Islet precursor cell (in vitro differentiated cells): ENCODE results near the gene CCDC63.

Experiments
- DNase-seq: peaks from one replicate; pipeline ENCODE4 v3.0.0-alpha.2; 2018

Gene CCDC63

DNA sequence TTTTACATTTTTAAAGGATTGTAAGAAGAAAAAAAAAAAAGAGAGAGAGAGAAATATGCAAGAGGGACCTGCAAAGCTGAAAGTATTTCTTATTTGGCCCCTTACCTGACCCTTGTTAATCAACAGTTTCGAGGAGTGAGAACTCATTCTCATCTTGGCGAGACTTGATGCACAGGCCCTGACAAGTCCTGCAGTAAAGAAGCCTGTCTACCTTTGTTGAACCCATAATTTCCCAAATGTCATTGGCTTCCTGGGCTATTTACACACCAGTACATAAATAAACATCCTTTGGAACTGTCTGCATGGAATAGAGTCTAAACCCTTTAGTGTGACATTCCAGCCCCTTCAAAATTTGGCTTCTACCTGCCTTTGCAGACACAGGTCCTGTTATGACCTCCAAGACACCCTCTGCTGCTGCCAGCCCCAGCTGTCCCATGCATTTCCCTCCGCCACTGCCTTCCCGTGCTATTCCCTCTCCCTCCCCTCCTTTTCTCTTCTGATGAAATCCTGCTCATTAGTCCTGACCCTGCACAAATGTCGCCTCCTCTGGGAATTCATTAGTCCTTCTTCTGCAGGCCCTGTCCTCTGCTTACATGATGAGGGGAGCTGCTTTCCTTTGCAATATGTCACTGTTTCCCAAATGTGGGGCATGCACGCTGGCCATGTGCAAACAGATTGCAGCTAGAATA is 38.5 kb downstream of the CCDC63 start:
- no peak for DNase-seq

DNA sequence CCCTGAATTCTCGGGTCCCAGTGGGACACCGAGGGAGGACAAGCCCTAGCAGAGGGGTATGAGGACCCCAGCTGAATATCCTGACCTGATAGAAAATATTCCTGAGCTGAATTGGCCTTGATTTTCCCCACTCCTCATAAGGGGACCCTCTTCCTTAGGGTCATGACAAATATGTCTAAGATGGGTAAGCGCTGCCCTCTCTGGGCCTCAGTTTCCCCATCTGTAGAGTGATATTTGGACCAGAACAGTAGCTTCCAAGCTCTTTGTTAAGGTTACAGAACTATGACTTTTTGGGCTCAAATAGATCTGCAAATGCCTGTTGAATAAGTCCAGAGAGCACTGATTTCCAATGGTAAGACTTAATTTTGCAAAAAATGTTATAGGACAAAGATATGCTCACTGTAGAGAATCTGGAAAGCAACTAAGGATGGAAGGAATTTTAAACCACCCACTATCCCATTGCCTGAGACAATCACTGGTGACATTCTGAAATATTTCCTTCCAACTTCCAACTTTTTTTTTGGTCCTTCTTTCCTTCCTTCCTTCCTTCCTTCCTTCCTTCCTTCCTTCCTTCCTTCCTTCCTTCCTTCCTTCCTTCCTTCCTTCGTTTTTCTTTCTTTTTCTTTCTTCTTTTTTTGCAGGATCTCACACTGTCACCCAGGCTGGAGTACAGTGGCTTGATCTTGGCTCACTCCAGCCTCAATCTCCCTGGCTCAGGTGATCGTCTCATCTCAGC is 41.6 kb downstream of the CCDC63 start:
- no peak for DNase-seq

DNA sequence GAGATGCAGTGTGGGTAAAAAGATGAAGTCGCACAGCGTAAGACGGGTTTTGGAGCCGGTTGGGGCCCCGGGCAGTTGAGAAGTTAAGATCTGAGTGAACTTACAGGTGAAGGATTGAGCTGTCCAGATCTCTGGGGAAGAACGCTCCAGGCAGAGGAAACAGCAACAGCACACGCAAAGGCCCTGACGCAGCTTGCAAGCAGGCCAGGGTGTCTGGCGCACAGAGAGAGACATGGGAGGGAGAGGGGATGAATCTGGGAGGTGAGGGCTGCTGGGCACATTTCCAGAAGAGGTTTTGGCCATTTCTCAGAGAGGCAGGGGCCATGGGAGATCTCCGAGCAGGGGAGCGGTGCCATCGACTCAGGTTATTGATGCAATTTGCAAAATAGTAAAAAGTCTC is 42.6 kb downstream of the CCDC63 start:
- no peak for DNase-seq

DNA sequence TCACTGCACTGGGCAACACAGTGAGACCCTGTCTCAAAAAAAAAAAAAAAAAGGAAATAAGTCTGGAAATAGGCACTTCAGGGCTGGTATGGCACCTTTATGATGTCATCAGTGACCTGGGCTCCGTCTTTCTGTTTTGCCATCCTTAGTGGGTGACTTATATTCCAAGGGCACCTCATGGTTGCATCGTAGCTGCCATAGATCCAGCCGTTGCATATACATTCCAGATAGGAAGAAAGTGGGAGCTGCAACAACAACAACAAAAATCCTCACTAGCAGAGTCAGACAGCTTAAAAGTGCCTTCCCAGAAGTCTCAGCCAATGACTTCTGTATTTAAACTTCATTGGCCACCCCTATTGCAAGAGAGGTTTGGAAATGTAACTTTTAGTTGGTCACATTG is 47.2 kb downstream of the CCDC63 start:
- DNase-seq = no peak

DNA sequence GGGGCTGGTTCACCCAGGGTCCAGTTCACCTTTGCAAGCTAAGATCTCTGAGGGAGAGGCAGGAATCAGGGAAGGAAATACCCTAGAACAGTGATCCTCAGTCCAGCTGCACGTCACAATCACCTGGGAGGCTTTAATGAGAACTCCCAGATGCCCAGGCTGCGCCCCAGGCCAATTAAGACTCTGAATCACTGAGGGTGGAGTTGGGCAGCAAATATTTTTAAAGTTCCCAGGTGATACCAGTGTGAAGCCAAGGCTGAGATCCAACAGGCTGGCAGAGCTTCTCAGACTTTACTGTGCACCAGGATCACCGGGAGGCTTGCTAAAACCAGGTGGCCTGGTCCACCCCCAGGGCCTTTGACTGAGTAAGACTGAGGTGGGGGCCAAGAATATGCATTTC is 49.8 kb downstream of the CCDC63 start:
- peak; percentile 71 for DNase-seq

DNA sequence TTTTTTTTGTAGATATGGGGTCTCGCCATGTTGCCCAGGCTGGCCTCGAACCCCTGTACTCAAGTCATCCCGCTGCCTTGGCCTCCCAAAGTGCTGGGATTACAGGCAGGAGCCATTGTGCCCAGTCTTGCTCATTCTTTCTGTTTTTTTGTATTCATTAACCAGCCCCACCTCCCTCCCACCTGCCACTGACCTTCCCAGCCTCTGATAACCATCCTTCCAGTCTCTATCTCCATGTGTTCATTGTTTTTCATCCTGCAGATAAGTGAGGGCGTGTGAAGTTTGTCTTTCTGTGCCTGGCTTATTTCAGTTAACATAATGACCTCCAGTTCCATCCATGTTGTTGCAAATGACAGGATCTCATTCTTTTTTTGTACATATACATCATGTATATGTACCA is 54.6 kb downstream of the CCDC63 start:
- no peak for DNase-seq

DNA sequence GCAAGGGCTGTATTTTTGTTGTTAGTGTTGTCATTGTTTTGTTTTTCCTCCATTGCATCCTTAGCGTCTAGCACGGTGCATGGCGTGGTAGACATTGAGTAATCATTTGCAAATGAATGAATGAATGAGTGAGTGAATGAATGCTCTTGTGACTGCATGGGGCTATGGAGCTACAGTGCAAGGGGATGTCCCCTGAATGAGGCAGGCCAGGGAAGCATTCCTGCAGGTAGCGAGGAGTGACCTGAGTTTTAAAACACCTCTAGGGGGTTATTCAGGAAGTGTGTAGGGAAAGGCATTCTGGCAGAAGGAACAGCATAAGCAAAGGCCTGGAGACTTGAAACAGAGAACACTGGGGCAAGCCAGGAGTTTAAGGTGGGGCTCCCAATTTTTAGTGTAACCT is 56.7 kb downstream of the CCDC63 start:
- no peak for DNase-seq

DNA sequence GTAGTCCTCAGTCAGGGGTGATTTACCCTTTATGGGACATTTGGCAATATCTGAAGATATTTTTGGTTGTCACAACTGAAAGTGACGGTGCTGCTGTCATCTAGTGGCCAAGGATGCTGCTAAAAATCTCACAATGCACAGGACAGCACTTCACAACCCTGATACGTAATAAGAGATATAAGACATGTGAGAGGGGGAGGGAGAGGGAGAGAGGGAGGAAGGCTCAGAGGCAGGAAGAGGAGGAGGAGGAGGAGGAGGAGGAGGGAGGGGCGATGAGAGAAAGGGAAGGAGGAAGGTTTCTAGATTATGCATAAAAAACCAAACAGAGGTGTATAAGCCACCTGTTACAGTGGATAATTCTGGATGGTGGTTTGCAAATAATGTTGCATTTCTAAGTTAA is 59.3 kb downstream of the CCDC63 start:
- DNase-seq = no peak

DNA sequence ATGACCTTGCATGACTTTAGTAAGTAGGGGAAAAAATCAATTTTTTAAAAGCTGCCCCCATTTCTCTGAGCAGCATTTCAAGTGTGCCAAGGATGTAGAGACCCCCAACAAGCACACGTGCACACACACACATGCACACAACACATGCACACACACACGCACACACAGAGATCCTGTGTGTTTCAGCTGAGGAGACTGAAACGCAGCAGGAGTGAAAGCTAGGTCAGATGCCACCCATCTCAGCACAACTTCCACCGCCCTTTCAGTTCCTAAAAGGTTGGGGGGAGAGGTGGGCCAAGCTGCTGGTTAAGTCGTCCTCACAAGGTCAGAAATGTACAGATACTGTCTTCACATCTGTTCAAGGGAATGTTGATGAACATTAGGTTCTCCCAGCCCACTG is 59.7 kb downstream of the CCDC63 start:
- no peak for DNase-seq

DNA sequence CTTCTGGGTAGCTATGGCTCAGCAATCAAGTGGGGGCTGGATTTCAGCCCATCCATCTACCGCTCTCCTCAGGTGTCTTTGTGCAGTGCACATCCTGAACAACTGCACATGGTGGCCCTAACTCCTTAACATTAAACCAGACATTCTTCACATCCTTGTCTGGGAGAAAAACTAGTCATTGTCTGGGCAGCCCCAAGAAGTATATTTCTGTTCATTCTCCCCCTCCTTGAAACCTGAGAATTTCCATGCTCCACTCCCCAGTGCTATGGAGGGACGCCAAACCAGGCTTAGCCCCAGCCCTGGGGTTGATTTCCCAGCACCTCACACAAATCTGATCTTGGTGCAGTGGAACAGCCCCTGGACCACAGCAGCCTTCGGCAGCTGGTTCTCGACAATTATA is 60.2 kb downstream of the CCDC63 start:
- DNase-seq = peak; percentile 83

DNA sequence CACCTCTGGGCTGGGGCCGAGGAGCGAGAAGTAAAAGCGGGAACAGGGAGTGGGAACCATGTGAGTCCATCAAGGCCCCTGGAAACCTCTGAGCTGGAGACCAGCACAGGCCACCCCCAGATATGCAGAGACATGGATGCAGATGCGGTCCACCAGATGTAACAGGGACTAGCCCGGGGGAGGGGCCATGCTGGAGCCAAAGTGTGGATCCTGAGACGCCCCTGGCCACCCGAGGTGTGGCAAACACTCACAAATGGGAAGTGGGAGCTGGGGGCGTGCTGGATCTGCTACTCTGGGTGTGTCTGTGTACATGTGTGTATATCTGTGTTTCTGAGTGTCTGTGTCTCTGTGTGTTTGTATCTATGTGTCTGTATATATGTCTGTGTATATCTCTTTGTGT is 60.8 kb downstream of the CCDC63 start:
- DNase-seq = no peak

DNA sequence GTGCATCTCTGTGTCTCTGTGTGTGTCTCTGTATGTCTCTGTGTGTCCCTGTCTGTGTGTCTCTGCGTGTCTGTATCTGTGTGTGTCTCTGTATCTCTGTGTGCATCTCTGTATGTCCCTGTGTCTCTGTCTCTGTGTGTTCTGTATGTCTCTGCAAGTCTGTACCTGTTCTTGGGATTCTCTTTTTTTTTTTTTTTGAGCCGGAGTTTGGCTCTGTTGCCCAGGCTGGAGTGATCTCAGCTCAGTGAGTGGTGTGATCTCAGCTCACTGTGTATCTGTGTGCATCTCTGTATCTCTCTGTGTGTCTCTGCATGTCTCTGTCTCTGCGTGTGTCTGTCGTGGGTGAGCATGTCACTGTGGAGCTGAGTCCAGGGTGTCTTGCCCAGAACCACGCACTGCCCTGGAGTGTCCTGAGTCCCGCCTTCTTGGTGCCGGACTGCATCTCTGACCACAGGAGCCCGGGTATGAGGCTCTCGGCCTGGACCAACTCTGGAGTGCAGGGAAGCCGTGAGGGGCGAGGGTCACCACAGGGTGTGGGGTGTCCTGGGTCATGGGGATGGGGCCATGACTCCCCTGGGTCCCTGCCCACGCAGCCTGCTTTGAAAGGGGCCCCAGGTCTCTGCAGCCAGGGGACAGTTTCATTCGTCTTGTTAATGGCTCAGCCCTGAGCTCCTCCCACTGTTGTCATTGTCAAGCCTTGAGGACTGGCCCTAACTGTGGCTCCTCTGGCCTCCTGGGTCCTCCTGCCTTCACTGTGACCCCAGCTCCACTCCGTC is 61.8 kb downstream of the CCDC63 start:
- DNase-seq = no peak

DNA sequence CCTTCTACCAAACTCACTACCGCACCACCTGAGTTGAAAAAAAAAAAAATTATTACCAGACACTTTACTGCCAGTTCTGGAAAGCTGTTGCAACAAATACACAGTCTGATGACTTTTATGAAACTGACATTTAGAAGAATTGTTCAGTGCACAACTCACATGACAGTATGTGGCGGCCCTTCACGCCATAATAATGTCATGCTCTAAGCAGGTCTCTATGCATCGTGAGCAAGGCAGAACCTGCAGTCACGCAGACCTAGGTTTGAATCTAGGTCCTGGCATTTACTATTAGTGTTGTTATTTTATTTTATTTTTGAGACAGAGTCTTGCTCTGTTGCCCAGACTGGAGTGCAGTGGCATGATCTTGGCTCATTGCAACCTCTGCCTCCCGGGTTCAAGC is 65.5 kb downstream of the CCDC63 start:
- no peak for DNase-seq

DNA sequence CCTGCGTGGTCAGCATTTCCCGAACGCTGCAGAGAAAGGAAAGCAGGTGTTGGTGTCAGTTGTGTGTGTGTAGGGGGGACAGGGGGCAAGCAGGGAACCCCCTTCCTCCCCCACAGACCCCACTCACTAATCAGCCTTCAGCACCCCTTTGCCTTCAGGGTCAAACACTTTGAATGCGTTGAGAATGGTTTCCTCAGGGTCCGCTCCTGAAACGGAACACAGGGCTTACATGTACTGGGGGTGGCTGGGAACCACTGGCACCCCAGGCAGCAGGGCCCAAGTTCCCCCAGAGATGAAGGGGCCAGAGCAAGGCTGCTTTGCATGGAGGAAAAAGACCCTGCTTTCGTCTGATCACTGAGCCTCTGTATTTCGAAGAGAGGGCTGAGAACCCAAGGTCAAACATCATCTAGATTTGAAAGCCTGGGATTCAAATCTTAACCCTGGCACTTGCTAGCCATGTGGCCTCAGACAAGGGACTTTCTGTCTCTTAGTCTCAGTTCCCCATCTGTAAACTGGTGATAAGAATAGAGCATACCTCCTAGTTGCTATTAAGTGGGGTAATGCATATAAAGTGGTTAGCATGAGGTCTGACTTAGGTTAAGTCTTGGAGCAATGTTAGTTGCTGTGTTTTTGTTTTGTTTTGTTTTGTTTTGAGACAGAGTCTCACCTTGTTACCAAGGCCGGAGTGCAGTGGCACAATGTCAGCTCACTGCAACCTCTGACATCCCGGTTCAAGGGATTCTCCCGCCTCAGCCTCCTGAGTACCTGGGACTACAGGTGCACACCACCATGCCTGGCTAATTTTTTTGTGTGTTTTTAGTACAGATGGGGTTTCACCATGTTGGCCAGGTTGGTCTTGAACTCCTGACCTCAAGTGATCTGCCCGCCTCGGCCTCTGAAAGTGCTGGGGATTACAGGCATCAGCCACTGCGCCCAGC is 66.6 kb downstream of the CCDC63 start:
- DNase-seq = no peak

DNA sequence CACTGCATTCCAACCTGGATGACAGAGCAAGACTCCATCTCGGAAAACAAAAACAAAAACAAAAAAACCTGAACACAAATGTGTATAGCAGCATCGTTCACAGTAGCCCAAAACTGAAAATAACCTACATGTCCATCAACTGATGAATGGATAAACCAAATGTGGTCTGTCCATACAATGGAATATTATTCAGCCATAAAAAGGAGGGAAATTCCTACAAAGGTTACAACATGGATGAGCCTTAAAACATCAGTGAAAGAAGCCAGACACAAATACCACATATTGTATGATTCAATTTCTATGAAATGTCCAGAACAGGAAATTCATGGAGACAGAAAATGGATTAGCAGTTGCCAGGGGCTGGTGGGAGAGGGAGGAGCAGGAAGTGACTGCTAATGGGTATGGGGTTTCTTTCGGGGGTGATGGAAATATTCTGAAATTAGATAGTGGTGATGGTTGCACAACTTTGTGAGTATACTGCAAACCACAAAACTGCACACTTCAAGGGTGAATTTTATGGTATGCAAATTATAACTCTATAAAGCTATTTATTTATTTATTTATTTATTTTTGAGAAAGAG is 69.6 kb downstream of the CCDC63 start:
- no peak for DNase-seq

DNA sequence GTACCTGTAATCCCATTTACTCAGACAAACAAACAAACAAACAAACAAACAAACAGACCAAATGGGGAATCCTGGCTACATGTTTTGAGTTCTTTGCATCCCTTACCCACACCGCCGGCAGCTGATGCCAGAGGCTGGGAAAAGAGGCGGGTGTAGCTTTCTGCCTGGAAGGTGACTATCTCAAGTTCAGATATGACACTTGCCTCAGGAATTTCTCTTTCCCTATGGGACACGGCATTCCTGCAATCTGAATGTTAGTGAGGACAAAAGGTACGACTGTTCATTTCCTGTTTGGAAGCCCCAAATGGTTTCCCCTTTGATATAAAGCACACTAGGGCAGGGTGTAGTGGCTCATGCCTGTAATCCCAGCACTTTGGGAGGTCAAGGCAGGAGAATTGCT is 70.7 kb downstream of the CCDC63 start:
- DNase-seq = peak; percentile 93

DNA sequence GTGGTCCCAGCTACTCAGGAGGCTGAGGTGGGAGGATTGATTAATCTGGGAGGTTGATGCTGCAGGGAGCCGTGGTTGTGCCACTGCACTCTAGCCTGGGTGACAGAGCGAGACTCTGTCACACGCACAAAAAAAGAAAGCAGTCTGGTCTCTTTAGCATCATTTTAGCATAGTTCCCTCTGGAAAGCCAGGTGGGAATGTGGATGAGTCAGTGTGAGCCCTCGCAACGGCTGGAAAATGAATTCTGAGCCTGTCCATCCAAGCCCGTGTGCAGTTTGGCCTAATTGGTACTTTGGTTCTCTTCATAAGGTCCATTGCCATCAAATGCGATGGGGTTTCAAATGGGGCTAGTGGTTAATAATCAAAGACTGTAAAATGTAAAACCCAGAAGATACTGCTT is 71.2 kb downstream of the CCDC63 start:
- DNase-seq = peak; percentile 83

DNA sequence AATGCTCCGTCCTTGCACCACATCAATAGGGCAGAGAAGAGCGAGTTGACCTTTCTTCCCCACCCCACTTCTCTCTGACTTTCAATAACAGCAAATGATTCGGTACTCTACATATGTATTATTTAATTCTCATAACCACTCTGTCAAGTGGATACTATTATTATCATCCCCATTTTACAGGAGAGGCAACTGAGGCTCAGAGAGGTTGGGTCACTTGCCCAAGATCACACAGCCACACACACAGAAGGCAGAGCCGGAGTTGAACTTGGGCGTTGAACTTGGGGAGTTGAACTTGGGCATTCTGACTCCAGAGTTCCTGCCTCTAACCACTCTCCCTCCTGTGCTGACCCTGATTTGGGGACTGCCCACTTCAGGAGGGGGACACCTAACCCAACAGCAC is 72.9 kb downstream of the CCDC63 start:
- no peak for DNase-seq

DNA sequence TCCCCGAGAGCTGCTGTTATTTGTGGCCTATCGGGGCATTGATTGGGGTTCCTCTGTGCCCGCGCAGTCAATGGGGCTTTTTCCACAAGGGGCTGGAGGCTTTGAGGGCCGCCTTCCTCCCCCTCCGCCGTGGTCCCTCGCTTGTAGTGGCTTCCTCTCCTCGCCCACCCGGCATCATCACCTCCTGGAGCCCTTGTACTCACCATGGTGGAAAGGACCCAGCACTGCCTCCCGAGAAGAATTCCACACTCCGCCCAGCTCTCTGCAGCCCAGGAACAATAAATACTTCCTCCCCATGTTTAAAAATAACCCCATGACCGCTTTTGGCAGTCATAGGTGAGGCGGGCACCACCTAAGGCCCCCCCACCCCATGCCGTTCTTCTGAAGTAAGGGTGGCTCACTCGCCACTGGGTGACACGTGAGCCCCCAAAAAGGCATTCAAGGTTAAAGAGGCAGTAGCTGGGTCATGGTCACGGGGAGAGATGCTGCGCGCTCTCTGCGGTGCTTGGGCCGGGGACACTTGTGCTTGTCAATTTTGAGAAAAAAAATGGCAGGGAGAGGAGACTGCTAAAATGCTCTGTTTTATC is 73.6 kb downstream of the CCDC63 start, which contains the start of gene MYL2:
Gene MYL2 (minus strand): TSS at position 256 of the 587 bp plus-strand sequence. CDS start 50 bp downstream, at position 206.
- no peak for DNase-seq

DNA sequence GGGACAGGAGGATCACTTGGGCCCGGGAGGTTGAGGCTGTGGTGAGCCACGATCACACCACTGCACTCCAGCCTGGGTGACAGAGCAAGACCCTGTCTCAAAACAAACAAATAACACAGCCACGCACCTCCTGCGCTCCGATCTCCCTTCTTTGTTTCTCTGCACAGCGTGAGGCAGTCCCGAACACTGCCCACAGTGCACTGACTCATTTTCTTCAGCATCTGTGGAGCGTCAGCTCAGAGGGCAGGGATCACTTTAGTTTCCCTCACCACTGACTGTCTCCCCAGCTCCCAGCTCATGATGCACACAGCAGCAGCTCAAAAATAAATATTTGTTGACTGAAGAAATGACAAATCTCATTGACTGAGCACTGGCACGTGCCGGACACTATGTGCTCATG is 74.5 kb downstream of the CCDC63 start:
- peak; percentile 87 for DNase-seq

DNA sequence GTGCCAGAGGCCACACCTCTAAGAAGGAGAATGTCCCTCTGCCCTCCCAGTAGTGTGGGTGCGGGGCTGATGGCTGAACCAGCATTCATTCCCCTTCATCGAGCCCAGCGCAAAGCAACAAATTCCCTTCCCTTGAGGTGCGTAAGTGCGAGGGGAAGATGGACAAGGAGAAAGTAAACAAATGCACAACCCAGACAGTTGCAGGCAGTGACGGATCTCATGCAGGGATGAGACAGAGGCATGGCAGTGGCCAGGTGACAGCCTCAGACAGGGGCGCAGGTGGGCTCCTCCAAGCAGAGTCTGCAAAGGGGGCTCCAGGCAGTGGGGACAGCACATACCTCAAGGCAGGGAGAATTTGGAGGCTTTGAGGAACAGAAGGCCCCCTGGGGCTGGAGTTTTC is 75.9 kb downstream of the CCDC63 start:
- DNase-seq = no peak

DNA sequence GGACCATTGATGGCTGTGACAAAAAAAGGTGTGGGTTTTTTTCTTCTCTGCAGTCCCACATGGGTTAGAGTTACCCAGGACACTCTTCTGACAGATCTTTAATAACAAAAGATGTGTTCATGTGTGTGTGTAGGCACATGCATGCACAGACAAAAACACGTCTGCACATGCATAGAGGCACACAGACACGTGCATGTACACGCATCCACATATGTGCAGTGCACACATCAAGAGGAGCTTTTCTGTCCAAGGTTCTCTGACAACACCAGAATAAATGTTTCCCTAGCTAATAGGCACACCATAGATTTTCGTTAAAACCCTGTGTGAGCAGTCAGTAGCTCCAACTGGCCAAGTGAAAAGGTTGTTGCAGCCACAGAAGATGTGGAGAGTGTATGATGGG is 76.4 kb downstream of the CCDC63 start:
- no peak for DNase-seq
